Lung (tissue), 12 donors: ENCODE data around the gene TMEM238. TPM values are rescaled to one million over a fixed set of nuclear protein-coding genes. Genes with fewer than 3 reads are reported as not detected.

Experiments
- ATAC-seq: fragments of 200-7000 bp; cut with Tn5 transposase; one replicate; pipeline ENCODE4 v1.9.1; 2020; ENCODE audit warnings: moderate number of reproducible peaks; ENCODE audit not compliant: insufficient read depth, low FRiP score
- DNase-seq, 3 donors: peaks; one replicate each; pipeline ENCODE4 v3.0.0-alpha.2; 2013 to 2017
- H3K27ac ChIP-seq, 2 donors: one replicate each; pipeline ENCODE4 v1.5.1; 2013; ENCODE audit warnings: mild to moderate bottlenecking in 2 of 2, moderate library complexity in 2 of 2, control low read depth in 1 of 2, inconsistent platforms in 1 of 2, low read depth in 1 of 2, low read length in 1 of 2
- H3K27me3 ChIP-seq, 3 donors: one replicate each; pipeline ENCODE4 v1.5.1; 2013; ENCODE audit warnings: low read length in 2 of 3; ENCODE audit not compliant: control insufficient read depth in 3 of 3, insufficient read depth in 3 of 3
- H3K36me3 ChIP-seq, 4 donors: one replicate each; pipeline ENCODE4 v1.5.1; 2013; ENCODE audit warnings: low read length in 4 of 4, mild to moderate bottlenecking in 1 of 4, moderate library complexity in 1 of 4; ENCODE audit not compliant: control insufficient read depth in 4 of 4, insufficient read depth in 4 of 4
- H3K4me1 ChIP-seq, 5 donors: one replicate each; pipeline ENCODE4 v1.5.1; 2013; ENCODE audit warnings: low read length in 5 of 5, mild to moderate bottlenecking in 2 of 5, moderate library complexity in 1 of 5; ENCODE audit not compliant: control insufficient read depth in 5 of 5, insufficient read depth in 5 of 5
- H3K4me3 ChIP-seq: one replicate; pipeline ENCODE4 v1.5.1; 2013; ENCODE audit warnings: mild to moderate bottlenecking, control low read depth, moderate library complexity
- H3K9ac ChIP-seq, 2 donors: one replicate each; pipeline ENCODE4 v1.5.1; 2013; ENCODE audit warnings: low read length in 2 of 2, control low read depth in 1 of 2; ENCODE audit not compliant: insufficient read depth in 1 of 2
- H3K9me3 ChIP-seq, 4 donors: one replicate each; pipeline ENCODE4 v1.5.1; 2013; ENCODE audit warnings: low read length in 3 of 4, mild to moderate bottlenecking in 1 of 4, moderate library complexity in 1 of 4; ENCODE audit not compliant: control insufficient read depth in 4 of 4, insufficient read depth in 3 of 4
- WGBS, 2 donors: extraction: QIAGEN DNeasy Blood & Tissue Kit; methylation state at CpG; one replicate each; pipeline ENCODE4 v1.1.7; 2013; 5-methylcytosine and 5-hydroxymethylcytosine counted together
- polyA plus RNA-seq, 2 donors: library from polyadenylated mRNA; stranded (reverse); fragments of 200-250 nt; gene quantifications; one replicate each; pipeline ENCODE4 v1.2.1, GENCODE V29; 2013
- total RNA-seq, 2 donors: library from RNA; depleted of rRNA in 1 of 2; stranded (reverse); fragments of >200 nt in 1 of 2; gene quantifications; one replicate each; pipeline ENCODE4 v1.2.1, GENCODE V29; 2014 to 2021
- TF ChIP-seq, protein P1 (sequence below): IDR thresholded peaks from 2 replicates; pipeline ENCODE4 v1.5.1; 2012; ENCODE audit warnings: mild to moderate bottlenecking; ENCODE audit errors: control extremely low read depth, extremely low read depth
- donor health status: control.
- donor health status: control.
- donor health status: Bipolar disorder and iron deficiency.
- donor health status: healthy.
- donor health status: DM: yes; HTN: yes; CAD: no.

Gene TMEM238
- total and polyA plus RNA-seq, 4 donors: 0.43 to 31.0 (median 0.82) TPM

DNA sequence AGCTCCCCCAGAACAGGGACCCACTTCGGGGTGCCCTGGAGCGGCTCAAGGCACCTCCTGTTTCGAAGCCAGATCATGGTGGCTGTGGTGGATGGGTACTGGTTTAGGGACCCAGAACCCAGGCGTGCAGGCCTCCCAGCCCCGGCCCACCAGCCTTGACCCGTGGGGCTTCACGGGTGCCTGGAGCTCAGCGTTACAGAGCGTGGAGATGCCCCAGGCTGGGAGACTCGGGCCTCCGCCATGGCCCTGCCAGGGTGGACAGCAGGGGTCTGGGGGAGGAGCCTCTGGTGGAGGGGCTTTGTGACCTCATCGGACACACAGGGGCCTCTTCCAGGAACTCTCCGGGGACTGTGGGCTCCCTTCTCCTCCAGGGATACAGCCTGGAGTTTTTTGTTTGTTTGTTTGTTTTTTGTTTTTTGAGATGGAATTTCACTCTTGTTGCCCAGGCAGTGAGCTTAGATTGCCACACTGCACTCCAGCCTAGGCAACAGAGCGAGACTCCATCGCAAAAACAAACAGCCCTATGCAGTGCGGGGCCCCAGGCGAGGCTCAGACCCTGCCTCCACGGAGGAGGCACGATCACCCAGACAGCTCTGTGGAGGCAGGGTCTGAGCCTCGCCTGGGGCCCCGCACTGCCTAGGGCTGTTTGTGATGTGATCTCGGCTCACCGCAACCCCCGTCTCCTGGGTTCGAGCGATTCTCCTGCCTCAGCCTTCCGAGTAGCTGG is 20.9 kb downstream of the TMEM238 start, which contains the start of gene GARIN5B:
GARIN5B (minus strand) TSS at position 271 of the 727 bp plus-strand sequence; CDS start at position 77, 194 bp downstream.
- H3K27me3 ChIP-seq: peaks cover 0 to 2% (median 0%) of the 10 kb centered on the region in 3 donors
- no peak within 1 kb of the TSS for H3K27ac ChIP-seq
- H3K4me3 ChIP-seq: no peak within 1 kb of the TSS
- H3K4me1 ChIP-seq: peaks cover 0 to 2% (median 0%) of the 10 kb centered on the region in 5 donors
- no peaks in the 10 kb centered on the region for H3K36me3 ChIP-seq
- H3K9me3 ChIP-seq: no peaks in the 10 kb centered on the region
- TF ChIP-seq, protein P1, sequence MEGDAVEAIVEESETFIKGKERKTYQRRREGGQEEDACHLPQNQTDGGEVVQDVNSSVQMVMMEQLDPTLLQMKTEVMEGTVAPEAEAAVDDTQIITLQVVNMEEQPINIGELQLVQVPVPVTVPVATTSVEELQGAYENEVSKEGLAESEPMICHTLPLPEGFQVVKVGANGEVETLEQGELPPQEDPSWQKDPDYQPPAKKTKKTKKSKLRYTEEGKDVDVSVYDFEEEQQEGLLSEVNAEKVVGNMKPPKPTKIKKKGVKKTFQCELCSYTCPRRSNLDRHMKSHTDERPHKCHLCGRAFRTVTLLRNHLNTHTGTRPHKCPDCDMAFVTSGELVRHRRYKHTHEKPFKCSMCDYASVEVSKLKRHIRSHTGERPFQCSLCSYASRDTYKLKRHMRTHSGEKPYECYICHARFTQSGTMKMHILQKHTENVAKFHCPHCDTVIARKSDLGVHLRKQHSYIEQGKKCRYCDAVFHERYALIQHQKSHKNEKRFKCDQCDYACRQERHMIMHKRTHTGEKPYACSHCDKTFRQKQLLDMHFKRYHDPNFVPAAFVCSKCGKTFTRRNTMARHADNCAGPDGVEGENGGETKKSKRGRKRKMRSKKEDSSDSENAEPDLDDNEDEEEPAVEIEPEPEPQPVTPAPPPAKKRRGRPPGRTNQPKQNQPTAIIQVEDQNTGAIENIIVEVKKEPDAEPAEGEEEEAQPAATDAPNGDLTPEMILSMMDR: no peak
- ATAC-seq (no peak), DNase-seq (no peak)
- WGBS, 2 donors: 80 to 86% methylated on average over 27 of the region's 27 CpGs
- H3K9ac ChIP-seq: no peak within 1 kb of the TSS

DNA sequence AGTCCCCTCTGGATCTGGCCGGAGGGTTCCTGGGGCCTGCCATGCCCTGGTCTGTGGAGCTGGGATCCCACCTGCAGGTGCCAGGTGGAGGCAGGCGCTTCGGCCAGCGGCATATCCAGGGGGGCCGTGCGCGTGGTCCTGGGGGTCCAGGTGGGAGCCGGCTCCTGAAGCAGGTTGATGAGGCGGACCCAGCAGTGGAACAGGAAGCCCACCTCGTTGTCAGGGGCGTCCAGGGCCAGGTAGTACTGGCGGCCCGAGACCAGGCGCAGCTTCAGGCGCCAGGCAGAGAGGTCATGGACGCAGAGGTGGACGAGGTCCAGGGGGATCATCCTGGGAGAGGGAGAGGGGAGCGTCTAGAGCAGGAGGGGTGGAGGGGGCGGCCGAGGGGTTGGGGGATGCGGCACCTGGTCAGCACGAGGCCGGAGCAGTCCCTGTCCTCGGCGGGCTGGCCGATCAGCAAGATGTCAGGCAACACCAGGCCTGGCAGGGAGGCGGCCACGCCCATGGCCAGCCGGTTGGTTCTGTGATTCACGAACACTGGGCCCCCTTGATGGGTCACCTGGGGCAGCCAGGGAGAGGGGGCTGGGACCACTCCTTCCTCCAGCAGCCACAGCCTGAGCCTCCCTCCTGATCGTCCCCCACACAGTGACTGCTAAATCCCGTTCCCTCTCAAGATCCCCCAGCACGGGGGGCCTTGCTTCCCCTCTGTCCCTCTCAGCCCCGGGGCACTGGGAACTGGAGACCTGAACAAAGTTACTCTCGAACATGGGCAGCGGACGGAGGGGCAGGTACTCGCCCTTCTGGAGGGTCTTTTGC is 21.7 kb downstream of the TMEM238 start:
- ATAC-seq: no peak
- no peak overlapping the region for H3K9ac ChIP-seq
- TF ChIP-seq, protein P1: no peak
- H3K36me3 ChIP-seq: no peaks in the 10 kb centered on the region
- peaks cover 0 to 2% (median 0%) of the 10 kb centered on the region in 5 donors for H3K4me1 ChIP-seq
- no peak overlapping the region for H3K4me3 ChIP-seq
- DNase-seq: no peak
- no peaks in the 10 kb centered on the region for H3K27me3 ChIP-seq
- WGBS, 2 donors: 69 to 79% methylated on average over 35 to 38 of the region's 38 CpGs
- no peak overlapping the region for H3K27ac ChIP-seq
- no peaks in the 10 kb centered on the region for H3K9me3 ChIP-seq

DNA sequence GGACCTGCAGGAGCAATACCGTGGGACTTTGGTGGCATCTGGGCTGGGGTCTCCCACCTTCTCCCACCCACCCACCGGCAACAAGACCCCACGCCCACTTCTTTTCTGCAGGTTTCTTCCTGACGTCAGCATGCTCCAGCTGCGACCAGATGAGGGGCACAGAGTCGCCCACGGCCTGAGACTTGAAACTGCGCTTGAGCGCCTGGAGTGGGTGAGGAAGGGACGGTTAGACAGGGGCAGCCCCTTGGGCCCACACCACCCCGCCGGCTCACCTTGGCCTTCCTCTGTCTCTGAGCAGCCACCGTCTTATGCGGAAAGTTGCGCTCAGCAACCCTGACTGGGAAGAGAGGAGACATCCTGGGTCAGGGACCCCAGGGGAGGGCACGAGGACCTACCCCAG is 23.2 kb downstream of the TMEM238 start:
- Histone ChIP-seq H3K36me3 (no peaks in the 10 kb centered on the region), H3K27ac (no peak overlapping the region), H3K4me3 (no peak overlapping the region), H3K9me3 (no peaks in the 10 kb centered on the region), H3K4me1 (peaks cover 0 to 2% (median 0%) of the 10 kb centered on the region in 5 donors), H3K27me3 (peaks cover 0 to 12% (median 0%) of the 10 kb centered on the region in 3 donors), H3K9ac (no peak overlapping the region)
- 89 to 95% methylated on average over 16 of the region's 16 CpGs for WGBS, 2 donors
- TF ChIP-seq, protein P1: no peak
- ATAC-seq (no peak), DNase-seq (no peak)
